ENCODE data around the gene PLEKHS1. TPM values are rescaled to one million over a fixed set of nuclear protein-coding genes. Genes with fewer than 3 reads are reported as not detected.

Gene PLEKHS1
- total and polyA plus RNA-seq, 2 experiments from 2014 or later = 0.23 TPM; not detected in 1

- DNase-seq (ENCODE audit: low spot score) = no peak
- Histone ChIP-seq H3K79me2 (no peaks in the 10 kb centered on the region), H3K9me3 (ENCODE audit: low read depth) (no peaks in the 10 kb centered on the region), H2AFZ (no peak overlapping the region), H3K36me3 (replicated peaks; ENCODE audit: insufficient read depth, low read depth) (no peaks in the 10 kb centered on the region), H3K9me2 (replicated peaks; ENCODE audit: insufficient read depth) (no peaks in the 10 kb centered on the region), H3K4me2 (no peak overlapping the region), H3K4me3 (no peak overlapping the region), H3K4me1 (ENCODE audit: insufficient read depth) (no peaks in the 10 kb centered on the region), H4K20me1 (ENCODE audit: insufficient read depth, poor library complexity, severe bottlenecking) (no peaks in the 10 kb centered on the region), H3K27me3 (no peaks in the 10 kb centered on the region), H3K27ac (no peak overlapping the region)
- TF ChIP-seq EZH2 (IDR thresholded peaks at IDR 0.05; ENCODE audit: borderline replicate concordance) (no peak), EZH2phosphoT487 (IDR thresholded peaks at IDR 0.05; ENCODE audit: low read depth, severe bottlenecking, unreplicated experiment) (no peak)
- TF ChIP-seq, protein P1, sequence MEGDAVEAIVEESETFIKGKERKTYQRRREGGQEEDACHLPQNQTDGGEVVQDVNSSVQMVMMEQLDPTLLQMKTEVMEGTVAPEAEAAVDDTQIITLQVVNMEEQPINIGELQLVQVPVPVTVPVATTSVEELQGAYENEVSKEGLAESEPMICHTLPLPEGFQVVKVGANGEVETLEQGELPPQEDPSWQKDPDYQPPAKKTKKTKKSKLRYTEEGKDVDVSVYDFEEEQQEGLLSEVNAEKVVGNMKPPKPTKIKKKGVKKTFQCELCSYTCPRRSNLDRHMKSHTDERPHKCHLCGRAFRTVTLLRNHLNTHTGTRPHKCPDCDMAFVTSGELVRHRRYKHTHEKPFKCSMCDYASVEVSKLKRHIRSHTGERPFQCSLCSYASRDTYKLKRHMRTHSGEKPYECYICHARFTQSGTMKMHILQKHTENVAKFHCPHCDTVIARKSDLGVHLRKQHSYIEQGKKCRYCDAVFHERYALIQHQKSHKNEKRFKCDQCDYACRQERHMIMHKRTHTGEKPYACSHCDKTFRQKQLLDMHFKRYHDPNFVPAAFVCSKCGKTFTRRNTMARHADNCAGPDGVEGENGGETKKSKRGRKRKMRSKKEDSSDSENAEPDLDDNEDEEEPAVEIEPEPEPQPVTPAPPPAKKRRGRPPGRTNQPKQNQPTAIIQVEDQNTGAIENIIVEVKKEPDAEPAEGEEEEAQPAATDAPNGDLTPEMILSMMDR (IDR thresholded peaks at IDR 0.05; ENCODE audit: poor library complexity) = no peak
- 75% methylated on average over 2 of the region's 2 CpGs for WGBS (ENCODE audit: low lambda C conversion rate, missing lambda C conversion rate)
These were observed 35.2 kb upstream of the PLEKHS1 start for GRCh38 chr10:113716109-113716910.

GRCh38 chr10:113718969-113719822 lies 32.3 kb upstream of the PLEKHS1 start:
- Histone ChIP-seq H3K79me2 (no peaks in the 10 kb centered on the region), H3K4me3 (no peak overlapping the region), H2AFZ (no peak overlapping the region), H3K4me1 (ENCODE audit: insufficient read depth) (no peaks in the 10 kb centered on the region), H3K27ac (no peak overlapping the region), H4K20me1 (ENCODE audit: insufficient read depth, poor library complexity, severe bottlenecking) (no peaks in the 10 kb centered on the region), H3K9me2 (replicated peaks; ENCODE audit: insufficient read depth) (no peaks in the 10 kb centered on the region), H3K9me3 (ENCODE audit: low read depth) (no peaks in the 10 kb centered on the region), H3K4me2 (no peak overlapping the region), H3K36me3 (replicated peaks; ENCODE audit: insufficient read depth, low read depth) (no peaks in the 10 kb centered on the region), H3K27me3 (no peaks in the 10 kb centered on the region)
- TF ChIP-seq EZH2 (IDR thresholded peaks at IDR 0.05; ENCODE audit: borderline replicate concordance) (no peak), EZH2phosphoT487 (IDR thresholded peaks at IDR 0.05; ENCODE audit: low read depth, severe bottlenecking, unreplicated experiment) (no peak)
- TF ChIP-seq, protein P1 (IDR thresholded peaks at IDR 0.05; ENCODE audit: poor library complexity) = no peak
- 97% methylated on average over 21 of the region's 21 CpGs for WGBS (ENCODE audit: low lambda C conversion rate, missing lambda C conversion rate)
- DNase-seq (ENCODE audit: low spot score) = no peak

GRCh38 chr10:113720386-113720785 lies 31.1 kb upstream of the PLEKHS1 start:
- no peaks in the 10 kb centered on the region for H3K27me3 ChIP-seq
- no peak overlapping the region for H2AFZ ChIP-seq
- no peaks in the 10 kb centered on the region for H3K9me2 ChIP-seq (replicated peaks; ENCODE audit: insufficient read depth)
- no peaks in the 10 kb centered on the region for H3K9me3 ChIP-seq (ENCODE audit: low read depth)
- TF ChIP-seq EZH2phosphoT487 (IDR thresholded peaks at IDR 0.05; ENCODE audit: low read depth, severe bottlenecking, unreplicated experiment) (no peak), EZH2 (IDR thresholded peaks at IDR 0.05; ENCODE audit: borderline replicate concordance) (no peak)
- TF ChIP-seq, protein P1 (IDR thresholded peaks at IDR 0.05; ENCODE audit: poor library complexity) = no peak
- 62% methylated on average over 8 of the region's 8 CpGs for WGBS (ENCODE audit: low lambda C conversion rate, missing lambda C conversion rate)
- H3K27ac ChIP-seq = peak overlapping the region; percentile 62
- no peaks in the 10 kb centered on the region for H3K4me1 ChIP-seq (ENCODE audit: insufficient read depth)
- no peaks in the 10 kb centered on the region for H3K36me3 ChIP-seq (replicated peaks; ENCODE audit: insufficient read depth, low read depth)
- no peak overlapping the region for H3K4me2 ChIP-seq
- no peak for DNase-seq (ENCODE audit: low spot score)
- H4K20me1 ChIP-seq (ENCODE audit: insufficient read depth, poor library complexity, severe bottlenecking) = no peaks in the 10 kb centered on the region
- H3K79me2 ChIP-seq = no peaks in the 10 kb centered on the region
- no peak overlapping the region for H3K4me3 ChIP-seq
